NCI-H345 (cell line): Measurements from ENCODE around the gene CRISPLD2.
A peak's percentile ranks its signal among the peaks of the same experiment; 100 is the strongest.

Experiments used
- DNase-seq: peaks from one replicate; lab custom pipeline; 2025; lab: John Stamatoyannopoulos, UW

CRISPLD2 gene, protein sequence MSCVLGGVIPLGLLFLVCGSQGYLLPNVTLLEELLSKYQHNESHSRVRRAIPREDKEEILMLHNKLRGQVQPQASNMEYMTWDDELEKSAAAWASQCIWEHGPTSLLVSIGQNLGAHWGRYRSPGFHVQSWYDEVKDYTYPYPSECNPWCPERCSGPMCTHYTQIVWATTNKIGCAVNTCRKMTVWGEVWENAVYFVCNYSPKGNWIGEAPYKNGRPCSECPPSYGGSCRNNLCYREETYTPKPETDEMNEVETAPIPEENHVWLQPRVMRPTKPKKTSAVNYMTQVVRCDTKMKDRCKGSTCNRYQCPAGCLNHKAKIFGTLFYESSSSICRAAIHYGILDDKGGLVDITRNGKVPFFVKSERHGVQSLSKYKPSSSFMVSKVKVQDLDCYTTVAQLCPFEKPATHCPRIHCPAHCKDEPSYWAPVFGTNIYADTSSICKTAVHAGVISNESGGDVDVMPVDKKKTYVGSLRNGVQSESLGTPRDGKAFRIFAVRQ

DNA sequence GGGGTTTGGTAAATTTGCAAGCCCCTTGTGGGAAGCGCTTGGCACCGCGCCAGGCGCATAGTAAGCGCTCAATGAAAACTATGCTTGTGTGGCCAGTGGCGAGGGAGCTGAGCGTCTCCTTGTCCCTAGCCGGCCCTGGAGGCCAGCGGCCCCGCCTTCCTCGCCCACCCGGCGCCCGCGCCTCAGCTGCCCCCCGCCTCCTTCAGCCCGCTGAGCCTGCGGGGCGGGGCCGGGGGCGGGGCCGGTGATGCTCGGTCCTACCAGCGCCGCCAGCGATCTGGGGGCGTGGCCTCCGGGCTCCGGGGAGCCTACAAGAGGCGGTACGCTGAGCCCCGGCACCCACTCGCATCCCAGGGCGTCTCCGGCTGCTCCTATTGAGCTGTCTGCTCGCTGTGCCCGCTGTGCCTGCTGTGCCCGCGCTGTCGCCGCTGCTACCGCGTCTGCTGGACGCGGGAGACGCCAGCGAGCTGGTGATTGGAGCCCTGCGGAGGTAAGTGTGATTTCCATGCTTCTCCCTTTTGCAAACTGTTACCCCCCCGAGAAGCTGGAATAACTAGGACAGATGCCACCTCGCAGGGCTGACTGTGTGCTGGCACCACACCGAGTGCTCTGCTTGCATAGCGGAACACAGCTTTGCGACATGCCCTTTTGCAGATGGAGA, at the start of gene CRISPLD2:
TSS of gene CRISPLD2 (plus strand) at position 342 of the 661 bp plus-strand sequence. CDS start 18,511 bp downstream, outside the sequence.
- peak; percentile 92 for DNase-seq

DNA sequence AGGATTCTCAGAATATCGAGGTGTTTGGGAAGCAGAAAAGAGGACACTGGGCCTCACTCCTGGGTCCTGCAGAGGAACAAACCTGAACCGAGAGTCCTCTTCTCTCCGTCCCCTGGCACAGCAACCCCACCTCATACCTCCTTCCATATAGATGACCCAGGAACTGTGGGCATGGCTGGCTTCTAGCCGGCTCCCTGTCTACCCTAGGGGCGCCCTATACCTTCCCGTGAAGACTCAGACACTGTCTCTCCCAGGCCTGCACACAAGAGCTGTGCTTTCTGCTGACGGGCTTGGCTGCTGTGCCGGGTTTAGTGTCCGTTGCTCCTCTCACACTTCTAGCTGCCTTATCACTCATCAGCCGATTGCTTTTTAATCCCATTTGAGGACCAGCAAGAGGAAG, 46.5 kb upstream of the CRISPLD2 start:
- DNase-seq, result no peak

DNA sequence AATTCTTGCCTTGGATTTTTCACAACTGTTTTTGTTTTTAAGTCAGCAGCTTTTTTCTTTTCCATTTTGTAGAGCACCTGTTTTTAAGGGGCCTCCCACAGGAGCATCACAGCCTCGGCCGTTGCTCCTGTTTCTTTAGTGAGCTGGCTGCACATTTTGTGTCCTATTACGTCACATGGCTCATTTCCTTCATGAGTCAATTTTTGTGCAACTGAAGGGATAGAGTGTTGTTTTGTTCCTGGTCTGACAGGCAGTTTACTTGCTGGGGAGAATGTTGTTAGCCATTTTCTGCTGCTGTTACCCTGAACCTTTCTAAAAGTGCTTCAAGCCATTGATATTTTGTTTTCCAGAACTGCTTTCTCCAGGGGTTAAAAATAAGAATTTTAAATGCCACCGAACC, 45.0 kb upstream of the CRISPLD2 start:
- DNase-seq, result no peak

DNA sequence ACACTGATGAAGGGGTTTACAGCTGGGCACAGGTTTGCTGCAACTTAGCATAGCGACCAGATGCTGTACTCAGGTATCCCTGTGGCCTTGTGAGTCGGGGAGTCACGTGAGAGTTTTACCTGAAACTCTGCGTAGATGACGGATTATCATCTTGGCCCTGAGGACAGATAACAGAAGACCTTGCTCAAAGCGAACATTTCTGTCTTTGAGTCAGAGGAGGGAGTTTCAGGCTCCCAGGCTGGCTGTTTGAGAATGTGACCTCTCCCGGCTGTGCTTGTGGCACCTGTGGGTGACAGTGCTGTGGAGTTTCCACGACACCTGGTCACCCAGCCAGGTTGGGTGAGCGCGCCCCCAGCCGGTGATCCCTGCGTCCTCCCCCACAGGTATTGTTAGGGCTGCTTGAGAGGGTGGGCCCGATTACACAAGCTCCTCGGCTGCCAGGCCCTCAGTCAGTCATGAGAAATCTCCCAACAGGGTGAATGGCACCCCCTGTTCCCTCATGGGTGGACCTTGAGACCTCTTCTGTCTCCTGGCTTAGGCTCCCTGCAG, 44.4 kb upstream of the CRISPLD2 start:
- no peak for DNase-seq

DNA sequence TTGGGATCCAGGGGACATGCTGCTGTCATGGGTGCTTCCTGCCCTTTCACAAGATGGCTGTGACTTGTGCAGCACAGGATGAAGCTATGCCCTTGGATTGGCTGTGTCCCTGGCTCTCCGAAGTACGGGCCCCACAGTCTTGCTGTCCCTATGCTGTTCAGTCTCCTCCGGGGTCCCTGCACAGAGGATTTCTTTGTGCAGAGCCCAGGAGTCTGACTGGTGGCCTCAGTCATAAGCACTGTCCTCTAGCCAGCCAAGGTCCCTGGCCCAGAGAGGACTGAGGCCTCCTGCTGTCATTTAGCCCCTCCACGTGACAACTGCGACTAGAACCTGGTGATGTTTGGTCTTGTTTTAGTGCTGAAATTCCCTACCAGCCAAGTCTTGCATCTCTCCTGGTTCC, 42.4 kb upstream of the CRISPLD2 start:
- no peak for DNase-seq

DNA sequence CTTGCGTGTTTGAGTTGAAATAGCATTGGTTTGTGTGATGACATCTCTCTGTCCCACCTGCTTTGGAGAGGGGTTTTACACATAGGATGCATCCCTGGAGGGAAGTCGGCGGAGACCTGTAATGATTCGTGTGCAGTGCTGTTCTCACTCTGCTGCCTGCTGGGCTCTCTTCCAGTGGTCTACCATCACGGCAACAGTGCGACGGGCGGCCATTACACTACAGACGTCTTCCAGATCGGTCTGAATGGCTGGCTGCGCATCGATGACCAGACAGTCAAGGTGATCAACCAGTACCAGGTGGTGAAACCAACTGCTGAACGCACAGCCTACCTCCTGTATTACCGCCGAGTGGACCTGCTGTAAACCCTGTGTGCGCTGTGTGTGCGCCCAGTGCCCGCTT, 41.1 kb upstream of the CRISPLD2 start:
- DNase-seq, result no peak

DNA sequence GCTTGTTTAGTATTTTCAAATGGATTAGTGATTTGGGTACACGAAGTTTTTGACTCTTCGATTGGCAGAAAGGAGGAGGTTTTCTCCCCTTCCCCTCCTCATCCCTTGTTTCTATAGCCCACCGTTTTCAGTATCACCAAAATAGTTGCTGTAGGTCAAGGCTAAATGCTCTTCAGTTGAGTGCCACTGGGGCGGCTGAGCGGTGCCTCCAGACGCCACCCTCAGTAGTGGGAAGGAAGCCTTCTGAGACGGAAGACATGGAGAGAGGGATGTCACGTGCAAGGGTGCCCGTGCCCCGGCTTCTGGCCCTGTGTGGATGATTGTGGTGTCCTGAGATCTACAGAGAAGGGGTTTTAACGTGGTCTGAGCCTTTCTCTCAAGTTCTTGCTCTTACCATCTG, 39.7 kb upstream of the CRISPLD2 start:
- no peak for DNase-seq

DNA sequence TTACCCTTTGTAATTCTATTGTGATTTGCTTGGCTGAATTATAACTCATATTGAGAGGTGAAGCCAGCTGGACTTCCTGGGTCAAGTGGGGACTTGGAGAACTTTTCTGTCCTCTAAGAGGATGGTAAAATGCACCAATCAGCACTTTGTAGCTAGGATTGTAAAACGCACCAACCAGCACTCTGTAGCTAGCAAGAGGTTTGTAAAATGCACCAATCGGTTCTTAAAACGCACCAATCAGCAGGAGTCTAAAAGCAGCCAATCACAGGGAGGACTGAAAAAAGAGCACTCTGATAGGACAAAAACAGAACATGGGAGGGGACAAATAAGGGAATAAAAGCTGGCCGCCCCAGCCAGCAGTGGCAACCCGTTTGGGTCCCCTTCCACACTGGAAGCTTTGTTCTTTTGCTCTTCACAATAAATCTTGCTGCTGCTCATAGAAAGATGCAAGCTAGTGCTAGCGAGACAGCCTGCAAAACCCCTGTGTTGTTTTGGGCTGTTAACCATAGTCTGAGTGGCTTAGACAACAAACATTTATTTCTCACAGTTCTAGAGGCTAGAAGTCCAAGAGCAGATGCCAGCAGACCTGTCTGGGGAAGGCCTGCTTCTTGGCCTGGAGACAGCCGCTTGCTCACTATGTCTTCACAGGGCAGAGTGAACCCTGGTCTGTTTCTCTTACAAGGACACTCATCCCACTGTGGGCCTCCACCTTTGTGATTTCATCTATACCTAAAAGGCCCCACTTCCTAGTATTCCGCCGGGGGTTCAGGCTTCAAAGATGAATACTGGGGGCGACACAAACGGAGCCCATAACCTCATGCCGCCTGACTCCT, 39.0 kb upstream of the CRISPLD2 start:
- DNase-seq, result no peak

DNA sequence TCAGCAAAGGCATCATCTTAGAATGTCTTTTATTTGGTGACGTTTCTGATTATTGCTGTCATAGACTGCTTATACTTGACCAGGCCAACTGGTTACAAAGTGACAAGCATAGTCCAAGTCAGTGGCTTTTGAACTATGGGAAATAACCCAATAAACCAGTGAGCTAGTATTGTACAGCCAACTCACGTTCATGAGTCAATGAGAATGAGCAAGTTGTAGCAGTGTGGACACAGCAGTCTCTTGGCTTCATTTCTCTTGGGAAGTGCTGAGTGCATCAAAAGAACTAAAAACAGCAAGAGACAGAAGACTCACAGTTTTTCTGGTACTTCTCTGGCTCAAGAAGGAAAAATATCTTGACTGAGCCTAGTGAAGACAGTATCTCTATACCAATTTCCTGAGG, 36.9 kb upstream of the CRISPLD2 start:
- DNase-seq, result no peak

DNA sequence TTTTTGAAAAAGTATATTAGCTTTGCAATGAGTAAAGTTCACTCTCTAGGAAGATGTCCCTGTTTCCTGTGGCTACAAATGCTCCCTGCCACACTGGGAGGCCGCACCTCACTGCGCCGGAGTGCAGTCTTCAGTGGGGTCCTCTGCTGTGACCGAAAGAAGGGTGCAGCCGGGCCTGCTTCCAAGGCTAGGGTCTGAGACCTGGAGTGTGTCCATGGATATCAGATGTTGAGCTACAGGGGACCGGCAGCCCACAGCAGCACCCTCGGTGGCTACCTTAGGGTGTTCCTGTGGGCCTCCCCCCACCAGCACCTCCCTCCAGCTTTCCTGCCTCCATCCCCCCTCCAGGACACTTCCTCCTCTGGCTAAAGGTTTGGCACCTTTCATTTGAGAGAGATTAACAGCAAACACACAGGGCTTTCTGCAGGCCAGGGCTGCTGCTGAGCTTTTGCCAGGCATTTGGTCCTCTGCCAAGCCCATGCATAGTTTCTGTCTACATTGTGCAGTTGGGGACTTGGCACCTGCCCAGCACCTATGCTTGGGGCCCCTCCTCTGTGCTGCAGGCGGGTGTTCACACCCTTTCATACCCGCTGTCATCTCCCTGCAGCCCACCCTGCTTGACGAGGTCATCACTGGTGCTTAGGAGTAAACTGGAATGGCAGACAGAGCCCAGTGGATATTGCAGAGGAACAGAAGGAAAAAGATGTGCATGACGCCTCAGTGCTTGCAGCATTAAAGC, 33.8 kb upstream of the CRISPLD2 start:
- peak; percentile 90 for DNase-seq

DNA sequence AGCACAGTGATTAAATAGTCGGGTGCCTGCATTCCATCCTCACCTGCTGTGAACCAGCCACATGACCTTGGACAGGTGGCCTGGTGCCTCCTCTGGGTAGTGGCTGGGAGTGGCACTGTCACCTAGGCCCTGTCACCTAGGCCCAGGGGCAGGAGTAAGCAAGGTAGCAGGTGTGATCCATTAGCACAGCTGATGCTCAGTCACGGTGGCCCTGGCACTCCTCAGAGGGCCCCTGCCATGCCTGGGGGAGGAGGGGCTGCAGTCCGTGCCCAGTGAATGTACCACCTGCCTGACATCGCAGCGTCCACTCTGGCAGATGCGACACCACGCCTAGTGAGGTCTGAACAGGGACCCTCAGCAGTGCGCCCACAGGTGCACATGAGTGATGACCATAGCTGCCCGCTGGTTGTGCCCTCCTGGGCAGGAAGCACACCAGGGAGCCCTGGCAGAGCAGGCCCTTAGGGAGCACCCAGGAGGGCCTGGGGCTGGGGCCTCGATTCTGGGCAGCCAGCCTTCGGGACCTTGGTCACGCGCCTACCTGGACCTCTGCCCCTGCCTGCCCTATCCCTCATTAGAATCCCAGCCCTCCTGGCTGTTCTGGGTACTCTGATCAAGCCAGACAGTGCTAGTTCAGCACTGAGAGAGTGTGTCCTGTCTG, 33.1 kb upstream of the CRISPLD2 start:
- DNase-seq, result peak; percentile 73

DNA sequence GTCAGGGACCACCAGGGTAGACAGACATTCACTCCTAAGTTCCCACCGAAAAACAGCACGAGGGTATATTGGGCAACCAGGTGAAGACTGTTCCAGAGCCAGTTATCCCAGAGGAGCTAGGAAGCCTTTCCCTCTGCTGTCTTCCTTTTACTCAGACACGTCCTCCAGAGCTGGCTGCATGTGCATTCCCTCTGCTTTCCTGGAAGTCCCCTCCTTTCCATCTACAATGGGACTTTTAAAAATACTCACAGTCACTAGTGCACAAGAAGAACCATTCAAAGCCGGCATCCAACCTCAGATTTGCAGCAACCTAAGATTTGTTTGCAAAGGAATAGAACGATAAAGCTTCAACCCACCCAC, 32.5 kb upstream of the CRISPLD2 start:
- DNase-seq, result no peak

DNA sequence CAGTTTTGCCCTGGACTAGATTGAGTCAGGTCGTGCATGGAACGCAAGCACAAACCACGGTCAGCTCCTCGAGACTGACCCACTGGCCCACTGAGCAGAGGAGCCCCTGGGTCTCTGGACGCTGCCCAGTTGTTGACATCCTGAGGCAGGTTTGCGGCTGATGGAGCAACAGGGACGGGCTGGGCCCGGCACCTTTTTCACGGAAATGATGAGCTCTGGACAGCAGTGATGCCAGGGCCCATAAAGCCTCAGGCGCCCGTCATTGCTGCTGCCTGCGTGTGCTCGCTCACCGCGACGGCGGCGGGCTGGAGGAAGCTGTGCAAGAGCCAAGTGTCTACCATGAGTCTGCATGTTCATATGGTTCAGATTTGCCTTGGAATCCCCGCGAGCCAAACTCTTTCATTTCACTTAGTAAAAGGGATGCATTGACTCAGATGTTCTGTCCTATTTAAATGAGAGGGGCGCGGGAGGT, 30.8 kb upstream of the CRISPLD2 start:
- DNase-seq, result no peak

DNA sequence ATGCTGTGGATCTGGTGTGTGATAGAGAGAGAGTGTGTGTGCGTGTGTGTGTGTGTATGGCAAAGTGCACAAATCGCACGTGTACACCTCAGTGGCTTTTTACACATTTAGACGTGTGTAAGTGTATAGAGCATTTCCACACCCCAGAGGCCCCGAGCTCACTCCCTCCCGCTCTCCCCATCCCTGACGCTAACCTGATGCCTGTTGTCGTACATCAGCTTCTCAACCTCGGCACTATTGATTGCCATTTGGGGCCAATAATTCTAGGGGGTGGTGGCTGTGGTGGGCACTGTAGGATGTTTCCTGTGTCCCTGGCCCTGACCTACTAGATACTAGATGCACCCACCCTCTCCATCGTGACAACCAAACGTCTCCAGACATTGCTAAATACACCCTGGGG, 30.4 kb upstream of the CRISPLD2 start:
- no peak for DNase-seq

DNA sequence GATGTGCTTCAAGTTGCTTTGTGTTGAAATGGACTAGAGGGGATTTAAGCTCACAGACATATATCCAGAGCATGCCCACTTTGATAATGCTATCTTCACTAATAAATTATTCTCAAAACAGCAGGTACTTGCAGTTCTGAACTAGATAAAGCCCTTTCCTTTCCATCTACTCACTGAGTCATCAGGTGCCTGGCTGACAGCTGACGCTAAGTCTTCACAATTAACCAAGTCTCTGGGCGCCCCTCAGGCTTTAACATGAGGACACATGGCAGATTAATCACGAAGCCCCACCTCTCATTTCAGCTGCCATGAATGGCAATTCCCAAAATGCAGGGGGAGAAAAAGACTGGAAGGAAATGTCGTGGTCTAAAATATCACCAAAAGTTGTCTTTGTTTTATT, 29.5 kb upstream of the CRISPLD2 start:
- no peak for DNase-seq

DNA sequence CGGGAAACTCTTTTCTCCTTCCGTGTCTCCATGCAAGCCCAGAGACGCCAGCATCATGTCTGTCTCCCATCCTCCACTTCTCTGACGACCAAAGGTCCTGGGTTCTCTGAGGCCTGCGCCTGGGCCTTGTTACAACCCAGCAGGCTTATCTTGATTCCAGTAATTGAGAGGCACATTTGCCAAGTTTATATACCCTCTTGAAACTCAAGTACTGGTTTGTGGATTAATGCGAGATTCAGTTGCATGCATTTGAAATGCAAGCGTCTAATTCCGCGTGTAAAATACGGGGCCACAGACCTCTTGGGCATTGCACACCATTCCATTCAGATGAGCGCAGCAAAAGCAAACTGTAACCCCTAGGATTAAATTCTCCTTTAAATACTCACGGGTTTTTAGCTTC, 28.7 kb upstream of the CRISPLD2 start:
- no peak for DNase-seq

DNA sequence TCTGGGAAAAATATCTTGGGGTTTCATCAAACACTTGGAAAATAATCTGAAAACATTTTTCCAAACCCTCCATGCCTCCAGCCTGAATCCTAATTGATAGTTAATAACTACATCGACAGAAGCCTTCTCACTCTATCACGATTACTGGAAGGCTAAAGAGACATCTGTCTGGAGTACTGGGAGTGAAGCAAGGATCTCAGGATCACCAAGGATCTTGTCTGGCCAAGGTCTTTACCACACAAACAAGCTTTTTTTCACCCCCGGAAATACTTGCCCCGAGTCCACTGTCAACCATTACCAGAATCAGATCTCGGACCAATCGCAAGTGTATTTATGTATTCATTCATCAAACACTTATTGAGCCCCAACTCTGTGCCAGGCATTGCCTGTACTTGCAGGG, 28.3 kb upstream of the CRISPLD2 start:
- DNase-seq, result no peak

DNA sequence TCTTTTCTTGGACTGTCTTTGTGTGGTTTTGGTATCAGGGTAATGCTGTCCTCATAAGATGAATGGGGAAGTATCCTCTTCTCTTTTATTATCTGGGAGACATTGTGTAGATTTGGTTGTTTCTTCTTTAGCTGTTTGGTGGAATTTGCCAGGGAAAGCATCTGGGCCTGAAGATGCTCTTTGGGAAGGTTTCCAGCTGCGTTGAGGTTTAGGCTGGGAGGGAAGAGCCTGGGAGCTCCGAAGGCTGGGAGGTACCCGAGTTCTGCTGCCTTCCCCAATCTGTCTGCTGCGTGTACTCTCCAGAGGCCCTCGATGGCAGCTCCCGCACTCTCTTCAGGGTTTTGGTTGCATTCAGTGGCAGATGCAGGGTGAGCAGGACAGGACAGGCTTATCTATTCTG, 25.6 kb upstream of the CRISPLD2 start:
- no peak for DNase-seq

DNA sequence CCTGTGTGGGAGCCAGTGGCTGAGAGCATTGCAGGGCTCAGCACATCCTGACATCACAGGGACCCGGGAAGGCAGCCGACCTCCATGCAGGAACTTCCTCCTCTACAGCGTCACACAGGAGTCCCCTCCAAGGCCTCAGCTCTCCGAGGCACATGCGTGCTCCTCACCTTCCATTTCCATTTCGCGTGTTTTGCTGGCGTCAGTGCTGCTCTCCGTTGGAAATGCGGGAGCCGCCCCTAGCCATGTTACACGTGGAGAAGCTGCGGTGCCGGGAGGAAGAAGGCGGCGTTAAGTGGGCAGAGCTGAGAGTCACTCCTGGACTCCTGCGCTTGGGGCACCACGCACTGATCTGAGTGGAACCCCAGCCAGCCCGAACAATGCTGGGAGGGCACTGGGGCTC, 25.2 kb upstream of the CRISPLD2 start:
- no peak for DNase-seq

DNA sequence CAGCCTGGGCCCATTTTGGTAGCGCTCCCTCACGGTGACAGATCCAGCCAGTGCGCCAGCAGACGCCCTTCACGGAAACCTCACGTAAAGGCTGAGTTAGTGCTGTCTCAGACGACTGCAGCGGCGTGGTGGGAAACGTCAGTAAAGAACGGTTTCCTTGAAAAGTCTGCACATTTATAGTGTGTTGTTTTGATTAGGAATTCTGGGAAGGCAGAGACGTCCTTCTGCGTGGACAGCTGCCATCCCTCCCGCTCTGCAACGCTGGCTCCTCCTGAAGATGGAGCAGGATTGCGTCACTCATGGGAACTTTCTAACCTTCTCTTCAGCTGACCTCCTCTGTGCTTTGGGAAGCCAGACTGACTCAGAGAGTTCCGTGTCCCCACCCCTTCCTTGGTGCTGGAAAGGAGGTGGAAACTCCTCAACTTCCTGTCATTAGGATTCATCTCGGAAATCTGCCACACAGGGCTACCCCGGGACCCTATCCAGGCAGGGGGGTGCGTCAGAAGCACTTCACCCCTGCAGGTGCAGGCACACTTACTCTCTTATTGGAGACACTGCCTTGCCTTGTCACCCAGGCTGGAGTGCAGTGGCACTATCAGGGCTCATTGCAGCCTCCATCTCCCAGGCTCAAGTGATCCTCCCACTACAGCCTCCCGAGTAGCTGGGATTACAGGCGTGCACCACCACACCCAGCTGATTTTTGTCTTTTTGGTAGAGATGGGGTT, 24.3 kb upstream of the CRISPLD2 start:
- DNase-seq, result no peak
